ENCODE measurements around the gene CAPN5. TPM values are rescaled to one million over a fixed set of nuclear protein-coding genes. Genes with fewer than 3 reads are reported as not detected.

The CAPN5 gene
- total and polyA plus RNA-seq, 2 of the 13 experiments (the other 11 are each of a cell fraction or from before 2014, with no cell fraction given) = 0.27 to 1.2 TPM

GRCh38 chr11:77036398-77036797 lies 30.4 kb upstream of the CAPN5 start (continued):
- no peak for TF ChIP-seq ZNF317 (CRISPR knock-in tag; IDR thresholded peaks at IDR 0.05)
- peak; percentile 30; the same call in 1 of the 2 replicates for TF ChIP-seq FOXK1 (CRISPR knock-in tag; IDR thresholded peaks at IDR 0.05; ENCODE audit: borderline replicate concordance, low read depth)
- no peak for TF ChIP-seq ZNF550 (CRISPR knock-in tag; IDR thresholded peaks at IDR 0.05; ENCODE audit: borderline replicate concordance)
- TF ChIP-seq SMYD3 (CRISPR knock-in tag; IDR thresholded peaks at IDR 0.05) = peak; percentile 74; the same call in 1 of the 2 replicates
- TF ChIP-seq ZNF382 (CRISPR knock-in tag; IDR thresholded peaks at IDR 0.05; ENCODE audit: borderline replicate concordance) = no peak
- peak; percentile 77; the same call in 1 of the 2 replicates for TF ChIP-seq TARDBP (CRISPR knock-in tag; IDR thresholded peaks at IDR 0.05)
- no peak for TF ChIP-seq ZMYM4 (CRISPR knock-in tag; IDR thresholded peaks at IDR 0.05)
- TF ChIP-seq BCL6 (CRISPR knock-in tag; IDR thresholded peaks at IDR 0.05) = peak; percentile 100
- TF ChIP-seq NR2F2 (IDR thresholded peaks at IDR 0.05; ENCODE audit: borderline replicate concordance, low read depth) = peak; percentile 72
- peak; percentile 87 for TF ChIP-seq MIXL1 (CRISPR knock-in tag; IDR thresholded peaks at IDR 0.05)
- TF ChIP-seq IRX3 (CRISPR knock-in tag; IDR thresholded peaks at IDR 0.05; ENCODE audit: borderline replicate concordance, low read depth) = 0 out of 2 replicates have a peak, but pooled peaks have one; percentile 45
- TF ChIP-seq ZNF264 (CRISPR knock-in tag; IDR thresholded peaks at IDR 0.05) = peak; percentile 67; the same call in 1 of the 2 replicates
- peak; percentile 58 for TF ChIP-seq ZBTB43 (CRISPR knock-in tag; conservative IDR thresholded peaks at IDR 0.05)
- TF ChIP-seq BORCS8-MEF2B (CRISPR knock-in tag; IDR thresholded peaks at IDR 0.05) = no peak
- no peak for TF ChIP-seq RAD51 (IDR thresholded peaks at IDR 0.05; ENCODE audit: borderline replicate concordance)
- peak; percentile 82 for TF ChIP-seq FOXA1 (IDR thresholded peaks at IDR 0.05)
- TF ChIP-seq FOXA1 (CRISPR knock-in tag; IDR thresholded peaks at IDR 0.05) = peak; percentile 90
- TF ChIP-seq HOXD1 (CRISPR knock-in tag; IDR thresholded peaks at IDR 0.05) = peak; percentile 66; the same call in 1 of the 2 replicates
- TF ChIP-seq GATAD2A (CRISPR knock-in tag; IDR thresholded peaks at IDR 0.05) = peak; percentile 65
- TF ChIP-seq JUNB (CRISPR knock-in tag; IDR thresholded peaks at IDR 0.05; ENCODE audit: borderline replicate concordance) = peak; percentile 35; the same call in 1 of the 2 replicates
- no peak for TF ChIP-seq ZNF142 (CRISPR knock-in tag; IDR thresholded peaks at IDR 0.05)
- peak; percentile 96 for TF ChIP-seq HMG20A (CRISPR knock-in tag; IDR thresholded peaks at IDR 0.05; ENCODE audit: borderline replicate concordance)
- TF ChIP-seq IRF1 (CRISPR knock-in tag; IDR thresholded peaks at IDR 0.05; ENCODE audit: low read depth) = no peak
- 0 out of 2 replicates have a peak, but pooled peaks have one; percentile 31 for TF ChIP-seq ZKSCAN8 (CRISPR knock-in tag; IDR thresholded peaks at IDR 0.05; ENCODE audit: borderline replicate concordance)

Measured in HepG2 (cell line).